Hematopoietic multipotent progenitor cell treated with erythropoietin and hydrocortisone succinate and interleukin-3 and kit ligand, for 8 days (in vitro differentiated cells): Measurements from ENCODE around the gene HOXA2.

Source experiments
- DNase-seq: peaks from one replicate; pipeline ENCODE4 v3.0.0-alpha.2; 2015

The HOXA2 gene

GRCh38 chr7:27111042-27111750 is 8.7 kb upstream of the HOXA2 start:
- no peak for DNase-seq

- DNase-seq = no peak
Observed at GRCh38 chr7:27110186-27111031, 7.9 kb upstream of the HOXA2 start.

- DNase-seq = no peak
Observed at GRCh38 chr7:27109466-27110185, 7.1 kb upstream of the HOXA2 start.

GRCh38 chr7:27108390-27109127 is 6.1 kb upstream of the HOXA2 start:
- no peak for DNase-seq

- no peak for DNase-seq
Observed at GRCh38 chr7:27107391-27108381, 5.2 kb upstream of the HOXA2 start.

GRCh38 chr7:27106901-27107240 is 4.4 kb upstream of the HOXA2 start:
- DNase-seq = no peak

GRCh38 chr7:27106181-27106900 is 3.9 kb upstream of the HOXA2 start:
- DNase-seq = no peak

GRCh38 chr7:27105301-27106031 is 3.0 kb upstream of the HOXA2 start:
- no peak for DNase-seq

GRCh38 chr7:27104341-27105058 is 2.0 kb upstream of the HOXA2 start:
- DNase-seq = no peak

- DNase-seq = no peak
Observed at GRCh38 chr7:27103489-27104226, 1.2 kb upstream of the HOXA2 start.

GRCh38 chr7:27101957-27102580 is 414 bp downstream of the HOXA2 start:
- DNase-seq = no peak

GRCh38 chr7:27101171-27101956 is 1.1 kb downstream of the HOXA2 start:
- no peak for DNase-seq

- no peak for DNase-seq
Observed at GRCh38 chr7:27100694-27101170, 1.8 kb downstream of the HOXA2 start.

- DNase-seq = no peak
Observed at GRCh38 chr7:27099453-27100370, 2.8 kb downstream of the HOXA2 start.

GRCh38 chr7:27098578-27099451 is 3.7 kb downstream of the HOXA2 start:
- no peak for DNase-seq
